Measurements from ENCODE around the gene RABEP1. TPM values are rescaled to one million over a fixed set of nuclear protein-coding genes. Genes with fewer than 3 reads are reported as not detected.

Gene RABEP1
- total RNA-seq, 2 experiments from 2014 or later, result 58.7 to 60.6 TPM

DNA sequence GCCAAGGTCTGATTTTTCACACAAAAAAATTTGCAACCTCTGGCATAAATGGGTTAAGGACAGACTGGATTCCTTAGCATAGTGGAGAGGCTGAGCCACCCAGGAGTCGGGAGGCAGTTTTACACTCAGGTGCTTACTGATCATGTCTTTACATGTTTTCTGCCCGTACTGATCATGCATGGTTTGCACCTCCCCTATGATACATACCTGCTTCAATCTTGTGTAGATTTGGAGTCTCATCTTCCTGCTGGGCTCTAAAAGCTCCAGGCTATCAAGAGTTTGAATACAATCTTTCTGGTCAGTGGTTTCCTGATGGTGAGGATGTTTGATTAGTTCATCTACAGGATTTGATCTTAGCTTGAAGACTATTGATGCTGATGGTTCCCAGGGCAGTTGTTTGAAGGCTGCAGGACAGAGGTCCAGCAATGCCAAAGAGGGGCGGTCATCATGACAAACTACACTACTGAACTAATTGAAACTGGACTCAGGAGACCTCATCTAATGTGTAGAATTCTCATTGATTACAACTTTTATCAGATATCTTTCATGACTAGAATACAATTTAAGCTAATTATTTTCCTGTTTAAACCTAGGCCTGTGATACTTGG lies 150.0 kb downstream of the RABEP1 start:
- H3K27ac Mint-ChIP-seq, result peak overlapping the region; percentile 75
- H3K36me3 Mint-ChIP-seq (ENCODE audit: low read depth), result peaks cover 64% of the 10 kb centered on the region
- DNase-seq (no peak), ATAC-seq (no peak)
- POLR2A ChIA-PET, result interaction anchor here (1.1 to 2.2 kb wide), 5 partner anchors 9 to 55 kb away, joined by 3 to 7 read pairs (median 5); partner anchors contain the start of genes NUP88 and RPAIN
- H3K9me3 Mint-ChIP-seq, result no peaks in the 10 kb centered on the region
- no peak overlapping the region for H3K4me3 Mint-ChIP-seq
- no peaks in the 10 kb centered on the region for H3K27me3 Mint-ChIP-seq
- TF ChIP-seq CTCF (IDR thresholded peaks at IDR 0.05), result no peak
- intact Hi-C loops (cut with micrococcal nuclease), result no loop called here
- peaks cover 26% of the 10 kb centered on the region for H3K4me1 Mint-ChIP-seq (ENCODE audit: low read depth)
- CTCF ChIA-PET, result interaction anchor here (0.7 to 1.4 kb wide), 2 partner anchors 9 kb away, joined by 3 to 6 read pairs; no protein-coding TSS in a partner anchor

- Mint-ChIP-seq H3K27me3 (no peaks in the 10 kb centered on the region), H3K4me1 (ENCODE audit: low read depth) (peaks cover 38% of the 10 kb centered on the region), H3K36me3 (ENCODE audit: low read depth) (peaks cover 71% of the 10 kb centered on the region), H3K27ac (peak overlapping the region; percentile 69), H3K9me3 (no peaks in the 10 kb centered on the region), H3K4me3 (peak overlapping the region; percentile 26)
- CTCF ChIA-PET, result no interaction called here
- POLR2A ChIA-PET, result interaction anchor here (0.8 to 1.3 kb wide), 4 partner anchors 10 to 29 kb away, joined by 3 to 7 read pairs (median 3); no protein-coding TSS in a partner anchor
- DNase-seq (no peak), ATAC-seq (no peak)
- intact Hi-C loops (cut with micrococcal nuclease), result no loop called here
- no peak for TF ChIP-seq CTCF (IDR thresholded peaks at IDR 0.05)
Measured at GRCh38 chr17:5434984-5435383, 152.9 kb downstream of the RABEP1 start.

Other genes with a start within 250 kb of the RABEP1 start
- under 1 TPM; 0.13 to 0.14 TPM for gene SLC52A1, start 246.9 kb upstream of the RABEP1 start, total RNA-seq
- gene ZFP3, start 203.8 kb upstream of the RABEP1 start, total RNA-seq, result 1 to 10 TPM; 1.5 to 1.9 TPM
- 10 to 100 TPM; 16.5 to 19.3 TPM for gene ZNF232, start 170.4 kb upstream of the RABEP1 start, total RNA-seq
- gene USP6, start 166.3 kb upstream of the RABEP1 start, total RNA-seq, result under 1 TPM; 0.04 to 0.07 TPM
- gene ZNF594, start 90.4 kb upstream of the RABEP1 start, total RNA-seq, result 1 to 10 TPM; 7.7 to 8.7 TPM
- under 1 TPM; 0.13 to 0.54 TPM for gene SCIMP, start 47.4 kb upstream of the RABEP1 start, total RNA-seq
- 100 to 1,000 TPM; 140 to 141 TPM for gene NUP88, start 137.4 kb downstream of the RABEP1 start, total RNA-seq
- 10 to 100 TPM; 56.9 to 61.4 TPM for gene RPAIN, start 137.9 kb downstream of the RABEP1 start, total RNA-seq
- 100 to 1,000 TPM; 463 to 470 TPM for gene C1QBP, start 156.9 kb downstream of the RABEP1 start, total RNA-seq
- gene DHX33, start 186.7 kb downstream of the RABEP1 start, total RNA-seq, result 10 to 100 TPM; 30.9 to 32.5 TPM
- gene DERL2, start 203.9 kb downstream of the RABEP1 start, total RNA-seq, result 10 to 100 TPM; 43.4 to 45.8 TPM
- 10 to 100 TPM; 30.3 to 35.0 TPM for gene MIS12, start 204.3 kb downstream of the RABEP1 start, total RNA-seq

All from activated CD8-positive, alpha-beta T cell treated with anti-CD3 and anti-CD28 coated beads for 36 hours (primary cell).